CD8-positive, alpha-beta memory T cell (primary cell): ENCODE data around the gene PLEKHD1. TPM values are rescaled to one million over a fixed set of nuclear protein-coding genes. Genes with fewer than 3 reads are reported as not detected.

Source experiments
- CTCF ChIA-PET: fragments of 350-600 bp; sonication (Branson Sonifier 250); formaldehyde crosslinking; loops from one replicate; lab custom pipeline; 2021; ENCODE audit warnings: antibody characterized with exemption; lab: Charles Lee
- POLR2A ChIA-PET: fragments of 350-600 bp; sonication (Branson Sonifier 250); formaldehyde crosslinking; loops from one replicate; lab custom pipeline; 2021; ENCODE audit warnings: antibody characterized with exemption; lab: Charles Lee
- DNase-seq, 5 donors: peaks; one replicate each; pipeline versions ENCODE4 v3.0.0 to v3.0.0-alpha.2; 2020 to 2022; ENCODE audit warnings: mixed read lengths in 1 of 5
- H3K27ac ChIP-seq: one replicate; pipeline ENCODE4 v1.7.0; 2013; ENCODE audit warnings: low read depth, mild to moderate bottlenecking, low read length, moderate library complexity
- H3K27me3 ChIP-seq: 2 replicates; pipeline ENCODE4 v1.7.0; 2013; ENCODE audit warnings: low read length, mild to moderate bottlenecking; ENCODE audit not compliant: insufficient read depth, poor library complexity, severe bottlenecking
- H3K36me3 ChIP-seq: 2 replicates; pipeline ENCODE4 v1.7.0; 2013; ENCODE audit warnings: mild to moderate bottlenecking, low read length, moderate library complexity; ENCODE audit not compliant: insufficient read depth
- H3K4me1 ChIP-seq: 2 replicates; pipeline ENCODE4 v1.7.0; 2013; ENCODE audit warnings: mild to moderate bottlenecking, low read length, moderate library complexity; ENCODE audit not compliant: insufficient read depth
- H3K4me3 ChIP-seq: 2 replicates; pipeline ENCODE4 v1.7.0; 2013; ENCODE audit warnings: mild to moderate bottlenecking, low read length
- H3K9me3 ChIP-seq: 2 replicates; pipeline ENCODE4 v1.7.0; 2013; ENCODE audit warnings: mild to moderate bottlenecking, low read length
- H3K27ac Mint-ChIP-seq, 8 donors: one replicate each; pipeline ENCODE4 v1.8.0; 2020 to 2021; ENCODE audit warnings: mixed read lengths in 8 of 8, mild to moderate bottlenecking in 6 of 8, inconsistent platforms in 3 of 8, moderate library complexity in 3 of 8
- H3K27me3 Mint-ChIP-seq, 2 donors: one replicate each; pipeline ENCODE4 v1.8.0; 2020 to 2021; ENCODE audit warnings: mixed read lengths in 2 of 2, mild to moderate bottlenecking in 1 of 2, moderate library complexity in 1 of 2
- H3K36me3 Mint-ChIP-seq, 3 donors: one replicate each; pipeline ENCODE4 v1.8.0; 2020 to 2021; ENCODE audit warnings: mixed read lengths in 3 of 3, inconsistent platforms in 1 of 3, mild to moderate bottlenecking in 1 of 3
- H3K4me1 Mint-ChIP-seq, 3 donors: one replicate each; pipeline ENCODE4 v1.8.0; 2020 to 2021; ENCODE audit warnings: mixed read lengths in 3 of 3, inconsistent platforms in 1 of 3, mild to moderate bottlenecking in 1 of 3
- H3K4me3 Mint-ChIP-seq, 7 donors: one replicate each; pipeline ENCODE4 v1.8.0; 2020 to 2021; ENCODE audit warnings: mixed read lengths in 7 of 7, mild to moderate bottlenecking in 6 of 7, moderate library complexity in 4 of 7, inconsistent platforms in 2 of 7
- H3K9me3 Mint-ChIP-seq, 5 donors: one replicate each; pipeline ENCODE4 v1.8.0; 2020 to 2022; ENCODE audit warnings: mixed read lengths in 5 of 5, mild to moderate bottlenecking in 3 of 5, moderate library complexity in 2 of 5, inconsistent platforms in 1 of 5
- polyA plus RNA-seq: library from polyadenylated mRNA; unstranded; fragments of 300-500 nt; fragmentation: Illumina TruSeq; gene quantifications from one replicate; pipeline ENCODE4 v1.2.3, GENCODE V29; 2021
- total RNA-seq, 2 experiments: library from RNA; stranded (reverse); gene quantifications; one replicate each; pipeline ENCODE4 v1.2.3, GENCODE V29; 2021

PLEKHD1 gene
- total and polyA plus RNA-seq, 3 experiments from 2014 or later: 0.06 to 0.11 TPM; not detected in 1

- no peaks in the 10 kb centered on the region for H3K36me3 Mint-ChIP-seq
- H3K27me3 Mint-ChIP-seq: peaks cover 23 to 54% of the 10 kb centered on the region in 2 donors
- no peaks in the 10 kb centered on the region for H3K9me3 ChIP-seq
- no peak for DNase-seq
- H3K27ac Mint-ChIP-seq: no peak overlapping the region
- POLR2A ChIA-PET: no interaction called here
- H3K4me1 ChIP-seq: no peaks in the 10 kb centered on the region
- peaks cover 0 to 9% (median 1%) of the 10 kb centered on the region in 3 donors for H3K4me1 Mint-ChIP-seq
- H3K36me3 ChIP-seq: no peaks in the 10 kb centered on the region
- peaks cover 4% of the 10 kb centered on the region for H3K27me3 ChIP-seq
- H3K9me3 Mint-ChIP-seq: no peaks in the 10 kb centered on the region
- no peak overlapping the region for H3K27ac ChIP-seq
- CTCF ChIA-PET: no interaction called here
- no peak overlapping the region for H3K4me3 Mint-ChIP-seq
- no peak overlapping the region for H3K4me3 ChIP-seq
Measured at GRCh38 chr14:69483765-69484443, 624 bp upstream of the PLEKHD1 start.

- Histone ChIP-seq H3K4me3 (no peak overlapping the region), H3K36me3 (no peaks in the 10 kb centered on the region), H3K27ac (no peak overlapping the region), H3K9me3 (no peaks in the 10 kb centered on the region), H3K27me3 (peaks cover 4% of the 10 kb centered on the region), H3K4me1 (no peaks in the 10 kb centered on the region)
- H3K4me1 Mint-ChIP-seq: peaks cover 0 to 9% (median 1%) of the 10 kb centered on the region in 3 donors
- peaks cover 20 to 49% of the 10 kb centered on the region in 2 donors for H3K27me3 Mint-ChIP-seq
- H3K9me3 Mint-ChIP-seq: no peaks in the 10 kb centered on the region
- ChIA-PET POLR2A (no interaction called here), CTCF (no interaction called here)
- DNase-seq: no peak
- H3K36me3 Mint-ChIP-seq: no peaks in the 10 kb centered on the region
- no peak overlapping the region for H3K4me3 Mint-ChIP-seq
- no peak overlapping the region for H3K27ac Mint-ChIP-seq
Measured at GRCh38 chr14:69485315-69485660, 760 bp downstream of the PLEKHD1 start.

GRCh38 chr14:69485701-69486100 lies 1.2 kb downstream of the PLEKHD1 start:
- Histone ChIP-seq H3K27ac (no peak overlapping the region), H3K27me3 (peaks cover 4% of the 10 kb centered on the region), H3K4me1 (no peaks in the 10 kb centered on the region), H3K4me3 (no peak overlapping the region), H3K36me3 (no peaks in the 10 kb centered on the region), H3K9me3 (no peaks in the 10 kb centered on the region)
- DNase-seq: no peak
- no peak overlapping the region for H3K4me3 Mint-ChIP-seq
- H3K36me3 Mint-ChIP-seq: no peaks in the 10 kb centered on the region
- H3K9me3 Mint-ChIP-seq: no peaks in the 10 kb centered on the region
- ChIA-PET POLR2A (no interaction called here), CTCF (no interaction called here)
- peaks cover 18 to 52% of the 10 kb centered on the region in 2 donors for H3K27me3 Mint-ChIP-seq
- H3K27ac Mint-ChIP-seq: no peak overlapping the region
- H3K4me1 Mint-ChIP-seq: peaks cover 0 to 9% (median 1%) of the 10 kb centered on the region in 3 donors

GRCh38 chr14:69487226-69487625 lies 2.7 kb downstream of the PLEKHD1 start:
- peaks cover 0 to 9% (median 1%) of the 10 kb centered on the region in 3 donors for H3K4me1 Mint-ChIP-seq
- H3K27me3 Mint-ChIP-seq: peaks cover 18 to 50% of the 10 kb centered on the region in 2 donors
- no peaks in the 10 kb centered on the region for H3K36me3 Mint-ChIP-seq
- H3K4me3 ChIP-seq: no peak overlapping the region
- H3K27ac ChIP-seq: no peak overlapping the region
- no peaks in the 10 kb centered on the region for H3K4me1 ChIP-seq
- DNase-seq: no peak
- ChIA-PET POLR2A (no interaction called here), CTCF (no interaction called here)
- peaks cover 4% of the 10 kb centered on the region for H3K27me3 ChIP-seq
- H3K27ac Mint-ChIP-seq: no peak overlapping the region
- no peak overlapping the region for H3K4me3 Mint-ChIP-seq
- H3K36me3 ChIP-seq: no peaks in the 10 kb centered on the region
- H3K9me3 ChIP-seq: no peaks in the 10 kb centered on the region
- no peaks in the 10 kb centered on the region for H3K9me3 Mint-ChIP-seq

GRCh38 chr14:69487771-69488170 lies 3.2 kb downstream of the PLEKHD1 start:
- H3K36me3 Mint-ChIP-seq: no peaks in the 10 kb centered on the region
- no peak overlapping the region for H3K27ac Mint-ChIP-seq
- no peaks in the 10 kb centered on the region for H3K4me1 ChIP-seq
- no peaks in the 10 kb centered on the region for H3K9me3 Mint-ChIP-seq
- DNase-seq: no peak
- peaks cover 0 to 9% (median 1%) of the 10 kb centered on the region in 3 donors for H3K4me1 Mint-ChIP-seq
- ChIA-PET POLR2A (no interaction called here), CTCF (no interaction called here)
- H3K9me3 ChIP-seq: no peaks in the 10 kb centered on the region
- H3K27ac ChIP-seq: no peak overlapping the region
- H3K36me3 ChIP-seq: no peaks in the 10 kb centered on the region
- H3K4me3 Mint-ChIP-seq: no peak overlapping the region
- peaks cover 16 to 44% of the 10 kb centered on the region in 2 donors for H3K27me3 Mint-ChIP-seq
- H3K27me3 ChIP-seq: peaks cover 4% of the 10 kb centered on the region
- H3K4me3 ChIP-seq: no peak overlapping the region

- H3K9me3 Mint-ChIP-seq: no peaks in the 10 kb centered on the region
- peaks cover 9 to 36% of the 10 kb centered on the region in 2 donors for H3K27me3 Mint-ChIP-seq
- POLR2A ChIA-PET: no interaction called here
- Histone ChIP-seq H3K27me3 (peaks cover 4% of the 10 kb centered on the region), H3K27ac (no peak overlapping the region), H3K9me3 (no peaks in the 10 kb centered on the region), H3K36me3 (no peaks in the 10 kb centered on the region), H3K4me1 (no peaks in the 10 kb centered on the region), H3K4me3 (no peak overlapping the region)
- H3K36me3 Mint-ChIP-seq: no peaks in the 10 kb centered on the region
- CTCF ChIA-PET: no interaction called here
- H3K27ac Mint-ChIP-seq: no peak overlapping the region
- H3K4me1 Mint-ChIP-seq: no peaks in the 10 kb centered on the region
- H3K4me3 Mint-ChIP-seq: no peak overlapping the region
- DNase-seq: no peak
Measured at GRCh38 chr14:69489495-69489894, 5.0 kb downstream of the PLEKHD1 start.

- no peak overlapping the region for H3K27ac ChIP-seq
- no peaks in the 10 kb centered on the region for H3K9me3 Mint-ChIP-seq
- H3K4me3 ChIP-seq: no peak overlapping the region
- no peaks in the 10 kb centered on the region for H3K36me3 ChIP-seq
- no peak for DNase-seq
- no peaks in the 10 kb centered on the region for H3K4me1 ChIP-seq
- no peak overlapping the region for H3K4me3 Mint-ChIP-seq
- ChIA-PET CTCF (no interaction called here), POLR2A (no interaction called here)
- peaks cover 4% of the 10 kb centered on the region for H3K27me3 ChIP-seq
- peaks cover 9 to 39% of the 10 kb centered on the region in 2 donors for H3K27me3 Mint-ChIP-seq
- H3K27ac Mint-ChIP-seq: no peak overlapping the region
- H3K4me1 Mint-ChIP-seq: no peaks in the 10 kb centered on the region
- H3K36me3 Mint-ChIP-seq: no peaks in the 10 kb centered on the region
- H3K9me3 ChIP-seq: no peaks in the 10 kb centered on the region
Measured at GRCh38 chr14:69490219-69490918, 5.8 kb downstream of the PLEKHD1 start.

GRCh38 chr14:69491193-69491592 lies 6.7 kb downstream of the PLEKHD1 start:
- Mint-ChIP-seq H3K27ac (no peak overlapping the region), H3K4me1 (no peaks in the 10 kb centered on the region), H3K4me3 (no peak overlapping the region), H3K27me3 (peaks cover 2 to 36% of the 10 kb centered on the region in 2 donors), H3K9me3 (no peaks in the 10 kb centered on the region), H3K36me3 (no peaks in the 10 kb centered on the region)
- Histone ChIP-seq H3K4me3 (no peak overlapping the region), H3K36me3 (no peaks in the 10 kb centered on the region), H3K4me1 (no peaks in the 10 kb centered on the region), H3K9me3 (no peaks in the 10 kb centered on the region), H3K27ac (no peak overlapping the region), H3K27me3 (peaks cover 4% of the 10 kb centered on the region)
- ChIA-PET CTCF (no interaction called here), POLR2A (no interaction called here)
- DNase-seq: no peak
